Myocyte (in vitro differentiated cells): Measurements from ENCODE around the gene PRSS50. TPM values are rescaled to one million over a fixed set of nuclear protein-coding genes. Genes with fewer than 3 reads are reported as not detected.
A peak's percentile ranks its signal among the peaks of the same experiment; 100 is the strongest.

Experiments used
- DNase-seq: peaks from one replicate; pipeline ENCODE4 v3.0.0-alpha.2; 2012; ENCODE audit warnings: low read depth
- total RNA-seq: library from RNA; depleted of rRNA; stranded (reverse); fragments of >200 nt; gene quantifications from 2 replicates; pipeline ENCODE4 v1.2.3, GENCODE V29; 2014

The PRSS50 gene
- total RNA-seq, 1 donor from 2014 or later = 0.45 TPM

GRCh38 chr3:46725621-46726314 is 8.1 kb upstream of the PRSS50 start:
- peak; percentile 78 for DNase-seq

- DNase-seq = no peak
Observed at GRCh38 chr3:46724424-46724823, 6.8 kb upstream of the PRSS50 start.

- no peak for DNase-seq
Observed at GRCh38 chr3:46722443-46722842, 4.8 kb upstream of the PRSS50 start.

- no peak for DNase-seq
Observed at GRCh38 chr3:46721009-46721408, 3.3 kb upstream of the PRSS50 start.

- no peak for DNase-seq
Observed at GRCh38 chr3:46719735-46720271, 2.1 kb upstream of the PRSS50 start.

- DNase-seq = no peak
Observed at GRCh38 chr3:46719044-46719565, 1.4 kb upstream of the PRSS50 start.

GRCh38 chr3:46716461-46717441 is 918 bp downstream of the PRSS50 start:
- no peak for DNase-seq

GRCh38 chr3:46715507-46716175 is 2.0 kb downstream of the PRSS50 start:
- no peak for DNase-seq

GRCh38 chr3:46714728-46715506 is 2.8 kb downstream of the PRSS50 start:
- no peak for DNase-seq

GRCh38 chr3:46713898-46714552 is 3.6 kb downstream of the PRSS50 start:
- no peak for DNase-seq

- DNase-seq = no peak
Observed at GRCh38 chr3:46713050-46713897, 4.4 kb downstream of the PRSS50 start.

GRCh38 chr3:46712191-46713049 is 5.2 kb downstream of the PRSS50 start:
- DNase-seq = no peak

- no peak for DNase-seq
Observed at GRCh38 chr3:46711760-46712159, 5.9 kb downstream of the PRSS50 start.

- peak; percentile 85 for DNase-seq
Observed at GRCh38 chr3:46711305-46711704, 6.4 kb downstream of the PRSS50 start.

GRCh38 chr3:46710671-46711295 is 6.9 kb downstream of the PRSS50 start:
- peak; percentile 73 for DNase-seq

GRCh38 chr3:46710229-46710628 is 7.4 kb downstream of the PRSS50 start:
- DNase-seq = no peak

GRCh38 chr3:46709721-46710120 is 7.9 kb downstream of the PRSS50 start:
- no peak for DNase-seq
